HG02970 (cell line): ENCODE data around the gene RAB9A.

Experiments used
- ATAC-seq: cut with Tn5 transposase; IDR thresholded peaks from one replicate; pipeline ENCODE4 v1.9.1; 2021; ENCODE audit warnings: mild to moderate bottlenecking, moderate library complexity, moderate number of reproducible peaks; ENCODE audit not compliant: unreplicated experiment, low FRiP score

The RAB9A gene

DNA sequence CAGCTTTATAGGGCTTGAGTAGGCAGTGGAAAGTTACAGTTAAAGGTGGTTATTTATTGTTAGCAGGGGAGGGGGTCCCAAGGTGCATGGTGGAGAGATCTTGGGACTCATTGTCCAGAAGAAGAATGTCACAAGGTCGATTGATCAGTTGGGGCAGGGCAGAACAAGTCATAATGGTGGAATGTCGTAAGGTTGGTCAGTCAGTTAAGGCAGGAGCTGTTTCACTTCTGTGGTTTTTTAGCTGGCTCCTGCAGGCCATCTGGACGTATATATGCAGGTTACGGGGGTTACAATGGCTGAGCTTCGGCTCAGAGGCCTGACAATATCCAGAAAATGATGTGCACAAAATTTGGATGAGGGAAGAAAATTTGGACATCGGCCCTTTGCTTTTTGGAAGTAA lies 52.8 kb downstream of the RAB9A start:
- ATAC-seq, result no peak

DNA sequence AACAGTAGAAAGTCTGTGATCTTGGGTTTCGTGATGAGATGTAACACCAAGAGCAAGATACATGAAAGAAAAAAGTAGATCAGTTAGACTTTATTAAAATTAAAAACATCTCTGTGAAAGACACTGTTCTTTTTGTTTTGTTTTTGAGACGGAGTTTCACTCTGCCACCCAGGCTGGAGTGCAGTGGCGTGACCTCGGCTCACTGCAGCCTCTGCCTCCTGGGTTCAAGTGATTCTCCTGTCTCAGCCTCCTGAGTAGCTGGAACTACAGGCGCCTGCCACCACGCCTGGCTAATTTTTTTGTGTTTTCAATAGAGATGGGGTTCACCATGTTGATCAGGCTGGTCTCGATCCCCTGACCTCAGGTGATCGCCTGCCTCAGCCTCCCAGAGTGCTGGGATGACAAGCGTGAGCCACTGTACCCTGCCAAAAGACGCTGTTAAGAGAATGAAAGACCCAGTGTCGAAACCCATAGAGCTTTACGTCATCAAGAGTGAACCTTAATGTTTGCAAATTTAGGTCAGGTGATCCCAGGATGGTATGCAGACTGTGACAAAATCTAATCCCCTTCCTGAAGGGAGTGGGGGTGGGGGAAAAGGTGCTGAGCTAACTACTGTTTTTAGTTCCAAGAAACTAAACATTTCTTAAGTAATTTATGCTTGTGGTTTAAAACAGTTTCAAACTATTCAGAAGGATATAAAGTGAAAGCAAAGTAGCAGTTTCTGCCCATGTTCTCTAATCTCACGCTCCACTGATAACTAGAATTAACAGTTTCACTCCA lies 53.7 kb downstream of the RAB9A start:
- ATAC-seq, result peak; percentile 92

DNA sequence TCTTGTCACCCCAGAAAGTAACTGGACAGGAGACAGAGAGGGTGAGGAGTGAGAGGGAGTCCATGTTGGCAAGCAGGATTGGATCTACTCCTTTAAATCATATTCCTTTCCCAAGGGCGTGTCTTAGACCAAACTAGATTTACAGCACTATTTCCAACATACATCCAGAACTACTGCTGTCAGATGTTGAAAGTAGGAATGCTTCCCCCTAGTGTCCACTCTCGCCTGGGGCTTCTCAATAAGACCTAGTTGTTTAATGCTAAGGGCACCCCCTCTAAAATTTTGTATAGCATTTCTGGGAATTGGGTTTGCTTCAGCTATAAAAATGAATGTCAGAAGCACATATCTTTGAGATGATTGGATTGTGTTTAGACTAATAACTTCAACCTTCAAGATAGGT lies 58.9 kb downstream of the RAB9A start:
- ATAC-seq, result no peak

DNA sequence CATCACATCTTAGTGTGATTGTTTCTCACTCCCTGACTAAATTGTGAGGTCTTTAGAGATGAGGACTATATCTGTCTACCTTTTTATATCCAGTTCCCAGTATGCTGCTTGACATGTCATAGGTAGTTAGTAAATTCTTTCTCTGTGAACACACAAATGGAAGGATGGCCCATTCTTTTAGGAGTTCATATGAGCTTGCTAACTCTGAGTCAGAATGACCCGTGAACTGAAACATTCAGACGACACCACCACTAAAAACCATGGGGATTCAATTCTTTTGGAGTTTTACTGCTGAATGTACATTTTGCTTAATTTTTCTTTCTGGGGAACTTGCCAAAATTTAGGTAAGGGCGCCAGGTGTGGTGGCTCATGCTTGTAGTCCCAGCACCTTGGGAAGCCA lies 59.6 kb downstream of the RAB9A start:
- ATAC-seq, result no peak

DNA sequence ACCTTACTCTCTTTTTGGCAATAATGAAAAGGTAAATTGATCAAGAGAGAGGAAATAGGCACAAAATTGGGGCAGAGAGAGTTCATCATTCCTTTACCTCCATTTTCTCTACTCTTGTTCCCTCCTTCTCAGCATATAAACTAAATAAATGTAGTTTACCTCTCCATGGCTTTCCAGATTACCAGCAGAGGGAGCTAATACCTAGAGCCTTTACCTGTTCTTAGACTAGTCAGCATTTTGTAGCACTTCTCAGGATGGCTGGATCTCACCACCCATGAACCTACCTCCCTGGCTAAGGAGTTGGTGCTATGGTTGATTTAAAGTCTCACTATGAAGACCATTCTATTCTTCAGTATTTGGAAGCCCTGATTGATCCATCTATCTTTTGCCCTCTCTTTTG lies 61.3 kb downstream of the RAB9A start:
- no peak for ATAC-seq

DNA sequence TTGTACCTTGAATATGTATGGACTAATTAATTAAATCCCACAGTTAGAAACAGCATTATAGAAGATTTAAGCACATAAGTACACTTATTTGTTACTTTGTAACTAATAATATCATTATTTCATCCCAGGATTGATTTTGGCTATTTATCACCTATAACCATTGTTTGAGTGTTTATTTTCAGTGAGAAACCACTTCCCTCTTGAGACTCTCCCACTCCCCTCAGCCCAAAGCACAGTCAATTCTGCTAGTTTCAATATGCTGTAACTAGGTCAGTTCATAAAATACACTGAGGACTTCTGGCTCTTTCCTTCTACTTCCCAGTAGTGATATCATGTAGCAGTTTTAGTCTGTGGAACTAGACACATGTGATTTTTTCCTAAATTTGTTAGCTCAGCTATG lies 61.9 kb downstream of the RAB9A start:
- no peak for ATAC-seq

DNA sequence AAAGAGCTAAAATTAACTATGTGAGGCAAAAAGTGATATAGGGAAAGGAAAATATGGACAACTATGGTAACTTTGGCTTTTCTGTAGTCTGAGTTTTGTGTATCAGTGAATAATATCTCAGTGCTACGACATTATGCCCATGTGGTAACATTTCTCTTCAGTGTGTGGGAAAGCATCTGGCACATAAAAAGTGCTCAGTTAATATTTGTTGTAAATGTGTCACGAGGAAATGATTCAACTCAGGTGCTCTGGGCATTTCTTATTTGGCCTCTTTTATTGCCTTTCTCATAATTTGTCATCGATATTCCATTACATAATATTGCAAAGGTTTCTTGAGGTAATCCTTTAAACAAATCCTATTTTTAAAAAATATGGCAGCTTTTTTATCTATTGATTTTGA lies 63.2 kb downstream of the RAB9A start:
- no peak for ATAC-seq

DNA sequence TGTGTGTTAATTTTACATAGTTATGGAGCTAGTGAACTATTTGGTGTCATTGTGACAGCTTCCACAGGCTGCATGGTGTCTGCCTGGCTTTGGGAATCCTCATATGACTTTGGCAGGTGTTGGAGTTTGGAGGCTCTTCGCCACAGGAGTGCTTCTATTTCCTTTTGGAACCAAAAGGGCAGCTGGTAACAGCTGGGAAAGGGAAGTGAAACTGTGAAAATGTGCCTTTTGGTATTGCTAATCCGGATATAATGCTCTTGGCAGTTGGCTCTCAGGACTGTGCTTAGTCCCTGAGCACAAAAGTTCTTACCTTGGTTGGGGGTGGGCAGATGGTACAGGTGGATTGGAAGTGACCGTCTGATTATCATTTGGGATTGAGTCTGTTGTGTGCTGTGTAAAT lies 63.7 kb downstream of the RAB9A start:
- no peak for ATAC-seq

DNA sequence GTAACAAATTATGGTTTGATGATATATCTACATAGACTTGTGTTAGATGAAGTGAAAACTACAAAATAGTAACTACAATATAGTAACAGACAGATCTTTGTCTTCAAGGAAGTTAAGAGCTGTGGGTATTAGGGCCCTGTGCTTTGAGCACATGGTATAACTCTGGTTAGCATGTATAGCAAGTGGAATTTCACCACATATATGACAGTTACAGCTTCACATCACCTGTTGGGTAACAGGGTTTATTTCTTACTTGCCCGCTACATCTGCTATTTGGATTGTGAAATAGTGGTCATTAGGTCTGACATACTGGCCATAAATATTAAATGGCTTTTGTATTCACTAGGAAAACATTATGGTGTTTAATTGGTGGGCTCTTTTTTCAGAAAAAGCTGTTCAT lies 65.8 kb downstream of the RAB9A start:
- no peak for ATAC-seq

DNA sequence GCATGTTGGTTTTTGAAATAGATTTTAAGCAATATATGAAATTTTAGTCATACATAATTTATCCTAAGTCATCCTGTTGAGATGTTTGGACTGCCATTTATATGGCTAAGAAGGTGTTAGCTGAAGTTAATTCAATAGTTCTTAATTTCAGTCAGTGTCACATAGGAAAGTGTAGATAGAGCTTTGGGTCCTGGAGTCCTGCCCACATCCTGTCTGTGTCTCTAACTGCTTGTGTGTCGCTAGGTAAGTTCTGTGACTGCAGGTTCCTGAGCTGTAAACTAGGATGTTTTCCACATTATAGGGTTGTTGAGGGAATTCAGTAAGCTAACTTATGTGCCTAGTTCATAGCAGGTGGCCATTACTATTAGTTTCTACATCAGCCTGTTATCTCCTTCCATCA lies 66.3 kb downstream of the RAB9A start:
- ATAC-seq, result no peak

DNA sequence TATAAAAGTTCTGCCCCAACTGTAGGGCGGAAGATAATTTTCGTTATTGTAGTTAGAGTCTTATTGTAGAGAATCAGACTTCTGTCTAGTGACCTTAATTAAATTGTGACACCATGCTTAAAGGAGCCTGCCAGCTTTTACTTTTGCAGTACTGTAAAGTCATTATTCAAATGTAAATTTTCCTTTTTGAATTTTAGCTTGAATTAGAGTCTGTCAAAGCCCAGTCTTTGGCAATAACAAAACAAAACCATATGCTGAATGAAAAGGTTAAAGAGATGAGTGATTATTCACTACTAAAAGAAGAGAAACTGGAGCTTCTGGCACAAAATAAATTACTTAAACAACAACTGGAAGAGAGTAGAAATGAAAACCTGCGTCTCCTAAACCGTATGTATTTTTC lies 67.5 kb downstream of the RAB9A start:
- no peak for ATAC-seq

DNA sequence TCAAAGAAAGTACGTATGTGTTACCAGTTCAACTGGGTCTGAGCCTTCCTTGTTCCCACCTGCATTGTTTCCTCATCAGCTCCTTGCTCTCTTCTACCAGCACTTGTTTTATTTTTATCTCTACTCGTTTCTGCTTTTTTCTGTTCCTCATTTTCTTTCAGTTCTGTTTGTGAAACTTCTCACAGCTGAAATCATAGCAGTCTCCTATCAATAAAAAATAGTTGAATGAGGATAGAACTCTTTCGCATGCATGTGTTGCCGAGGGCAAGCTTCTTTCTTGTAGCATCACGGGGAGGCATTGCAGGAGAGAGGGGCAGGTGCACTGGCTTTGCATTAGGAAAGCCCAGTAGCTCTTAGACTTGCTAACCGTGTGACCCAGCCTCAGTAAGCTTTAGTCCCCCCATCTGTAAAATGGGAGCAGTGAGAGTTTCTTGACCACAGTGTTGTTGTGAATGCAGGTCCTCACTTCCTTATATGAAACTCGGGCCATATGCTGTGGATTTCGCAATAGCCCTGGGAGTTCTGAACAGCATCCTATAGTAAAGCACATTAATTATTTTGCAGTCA lies 70.3 kb downstream of the RAB9A start:
- peak; percentile 56 for ATAC-seq
